ENCODE measurements around the gene GIN1. TPM values are rescaled to one million over a fixed set of nuclear protein-coding genes. Genes with fewer than 3 reads are reported as not detected.

The GIN1 gene
- total RNA-seq, 2 donors from 2014 or later = 1.6 to 5.2 TPM

DNA sequence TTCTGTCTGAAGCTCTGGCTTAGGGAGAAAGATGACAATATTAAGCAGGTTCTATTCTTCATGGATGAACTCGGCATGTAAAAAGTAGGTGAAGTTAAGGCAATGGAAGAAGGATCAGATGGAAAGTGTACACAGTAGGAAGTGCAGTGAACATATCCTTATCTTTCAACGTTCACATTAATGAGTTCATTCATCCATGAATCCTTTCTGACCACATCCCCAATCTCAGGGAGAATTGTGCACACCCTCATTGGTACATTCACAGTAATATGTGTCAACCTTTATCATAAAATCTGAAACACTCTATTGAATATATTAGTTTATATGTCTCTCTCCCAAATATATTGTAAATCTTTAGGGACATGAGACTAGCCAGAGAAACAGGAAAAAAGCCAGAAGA, 5.5 kb downstream of the GIN1 start:
- DNase-seq (no peak), ATAC-seq (no peak)
- H3K27me3 ChIP-seq = no peaks in the 10 kb centered on the region
- intact Hi-C loops (cut with DNase I) = no loop called here
- no peaks in the 10 kb centered on the region for H3K36me3 ChIP-seq (replicated peaks in 1 of 2; ENCODE audit: insufficient read depth in 1 of 2, low read depth in 2 of 2)
- no peak for TF ChIP-seq CTCF (IDR thresholded peaks at IDR 0.05)
- no peak for TF ChIP-seq POLR2A (IDR thresholded peaks at IDR 0.05)
- H3K4me1 ChIP-seq = peaks cover 7% of the 10 kb centered on the region
- 79 to 80% methylated on average over 2 of the region's 2 CpGs for WGBS, 2 donors
- no peak overlapping the region for H3K4me3 ChIP-seq
- no peaks in the 10 kb centered on the region for H3K9me3 ChIP-seq
- H3K27ac ChIP-seq = no peak overlapping the region

GRCh38 chr5:103112910-103113309, 7.0 kb downstream of the GIN1 start:
- H3K27me3 ChIP-seq = no peaks in the 10 kb centered on the region
- ATAC-seq (no peak), DNase-seq (no peak)
- intact Hi-C loops (cut with DNase I) = no loop called here
- no peak overlapping the region for H3K27ac ChIP-seq
- H3K36me3 ChIP-seq (replicated peaks in 1 of 2; ENCODE audit: insufficient read depth in 1 of 2, low read depth in 2 of 2) = no peaks in the 10 kb centered on the region
- WGBS, 2 donors = 88 to 89% methylated on average over 2 of the region's 2 CpGs
- no peak for TF ChIP-seq POLR2A (IDR thresholded peaks at IDR 0.05)
- no peak for TF ChIP-seq CTCF (IDR thresholded peaks at IDR 0.05)
- H3K9me3 ChIP-seq = no peaks in the 10 kb centered on the region
- no peak overlapping the region for H3K4me3 ChIP-seq
- peaks cover 7% of the 10 kb centered on the region for H3K4me1 ChIP-seq

DNA sequence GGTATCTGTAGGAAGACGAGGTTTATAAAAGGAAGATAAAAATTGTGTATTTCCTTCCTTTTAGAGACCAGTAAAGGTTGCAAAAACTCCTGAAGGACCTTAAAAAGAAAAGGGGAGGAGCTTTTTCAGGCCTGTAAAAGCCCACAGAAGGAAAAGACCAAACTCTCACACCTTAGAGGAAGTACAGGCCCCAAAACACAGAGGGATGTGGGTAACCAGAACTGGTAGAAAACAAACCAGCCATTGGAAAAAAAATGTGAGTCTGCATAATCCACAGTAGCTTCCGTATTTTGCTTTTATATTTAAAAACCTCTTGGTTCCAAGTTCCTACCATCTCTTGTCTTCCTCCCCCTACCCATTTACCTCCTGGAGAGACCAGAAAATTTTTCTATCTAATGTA, 8.5 kb downstream of the GIN1 start:
- no peak for TF ChIP-seq POLR2A (IDR thresholded peaks at IDR 0.05)
- no peak for TF ChIP-seq CTCF (IDR thresholded peaks at IDR 0.05)
- Histone ChIP-seq H3K9me3 (no peaks in the 10 kb centered on the region), H3K4me3 (no peak overlapping the region), H3K4me1 (peaks cover under 1% of the 10 kb centered on the region), H3K36me3 (replicated peaks in 1 of 2; ENCODE audit: insufficient read depth in 1 of 2, low read depth in 2 of 2) (no peaks in the 10 kb centered on the region), H3K27me3 (no peaks in the 10 kb centered on the region), H3K27ac (no peak overlapping the region)
- intact Hi-C loops (cut with DNase I) = no loop called here
- no peak for DNase-seq
- WGBS, 2 donors = 76 to 91% methylated on average over 2 of the region's 2 CpGs
- ATAC-seq = no peak

GRCh38 chr5:103110403-103110802, 9.5 kb downstream of the GIN1 start:
- Histone ChIP-seq H3K27me3 (no peaks in the 10 kb centered on the region), H3K9me3 (no peaks in the 10 kb centered on the region), H3K4me1 (no peaks in the 10 kb centered on the region), H3K36me3 (replicated peaks in 1 of 2; ENCODE audit: insufficient read depth in 1 of 2, low read depth in 2 of 2) (no peaks in the 10 kb centered on the region), H3K4me3 (no peak overlapping the region), H3K27ac (no peak overlapping the region)
- 89 to 94% methylated on average over 2 of the region's 2 CpGs for WGBS, 2 donors
- TF ChIP-seq CTCF (IDR thresholded peaks at IDR 0.05) = no peak
- TF ChIP-seq POLR2A (IDR thresholded peaks at IDR 0.05) = no peak
- DNase-seq (no peak), ATAC-seq (no peak)
- intact Hi-C loops (cut with DNase I) = no loop called here

GRCh38 chr5:103109277-103109676, 10.7 kb downstream of the GIN1 start:
- ATAC-seq (no peak), DNase-seq (no peak)
- intact Hi-C loops (cut with DNase I) = no loop called here
- Histone ChIP-seq H3K27me3 (no peaks in the 10 kb centered on the region), H3K9me3 (no peaks in the 10 kb centered on the region), H3K4me3 (no peak overlapping the region), H3K4me1 (no peaks in the 10 kb centered on the region), H3K36me3 (replicated peaks in 1 of 2; ENCODE audit: insufficient read depth in 1 of 2, low read depth in 2 of 2) (no peaks in the 10 kb centered on the region), H3K27ac (no peak overlapping the region)
- TF ChIP-seq CTCF (IDR thresholded peaks at IDR 0.05) = no peak
- no peak for TF ChIP-seq POLR2A (IDR thresholded peaks at IDR 0.05)
- 86 to 92% methylated on average over 1 of the region's 1 CpG for WGBS, 2 donors

Data from body of pancreas (tissue), 4 donors.